Endothelial cell of umbilical vein (primary cell): Measurements from ENCODE around the gene CCR5. TPM values are rescaled to one million over a fixed set of nuclear protein-coding genes. Genes with fewer than 3 reads are reported as not detected.
"Not testable (repeated sequence)": the region's sequence is repeated elsewhere in the genome, so short reads cannot be mapped to it uniquely, and the experiment has no call there.

ENCODE experiments used
- BruUV-seq: library from RNA; stranded (reverse); fragments of 400-500 nt; replicated peaks from 2 replicates; lab custom pipeline; 2021; lab: Mats Ljungman, UMichigan
- CTCF ChIA-PET: fragments of 300-600, 350-600 bp; sonication (Branson Sonifier 250); formaldehyde crosslinking; loops from one replicate; lab custom pipeline; 2021; ENCODE audit warnings: antibody characterized with exemption, inconsistent platforms; lab: Charles Lee
- POLR2A ChIA-PET: fragments of 300-600, 350-600 bp; sonication (Branson Sonifier 250); formaldehyde crosslinking; loops from one replicate; lab custom pipeline; 2021; ENCODE audit warnings: antibody characterized with exemption, inconsistent platforms; lab: Charles Lee
- DNase-seq: peaks from one replicate; pipeline ENCODE4 v3.0.0-alpha.2; 2011; ENCODE audit warnings: low read depth, low spot score
- FAIRE-seq: peaks from 2 replicates; lab custom pipeline; 2011; peaks lifted over from hg19 to GRCh38; lab: Jason Lieb, UNC
- H2AFZ ChIP-seq: 2 replicates; pipeline ENCODE4 v1.6.0; 2012; ENCODE audit warnings: low read depth, low read length, control low read depth, inconsistent platforms
- H3K27ac ChIP-seq: 2 replicates; pipeline ENCODE4 v1.5.1; 2011; ENCODE audit warnings: low read depth, mild to moderate bottlenecking, control low read depth, low read length, moderate library complexity; ENCODE audit not compliant: insufficient read depth
- H3K27me3 ChIP-seq, 2 experiments: 2 replicates each; pipeline versions ENCODE4 v1.6.0 to v1.6.1; 2011; ENCODE audit warnings: low read length in 2 of 2, mixed read lengths in 1 of 2; ENCODE audit not compliant: control insufficient read depth in 2 of 2, insufficient read depth in 2 of 2
- H3K36me3 ChIP-seq, 2 experiments: 2 replicates in 1 of 2; 3 replicates in 1 of 2; pipeline ENCODE4 v1.5.1; 2011; ENCODE audit warnings: low read length in 2 of 2, mild to moderate bottlenecking in 1 of 2, moderate library complexity in 1 of 2; ENCODE audit not compliant: control insufficient read depth in 2 of 2, insufficient read depth in 2 of 2; ENCODE audit errors: extremely low read depth in 1 of 2
- H3K4me1 ChIP-seq: 3 replicates; pipeline ENCODE4 v1.5.1; 2011; ENCODE audit warnings: mild to moderate bottlenecking, low read length; ENCODE audit not compliant: control insufficient read depth, insufficient read depth; ENCODE audit errors: extremely low read depth
- H3K4me2 ChIP-seq: 2 replicates; pipeline ENCODE4 v1.6.1; 2011; ENCODE audit warnings: low read length, control low read depth, mixed read lengths; ENCODE audit not compliant: insufficient read depth
- H3K4me3 ChIP-seq, 3 experiments: fragments of 200-600 bp in 1 of 3; sonication (generic), shearing (Covaris generic) in 1 of 3; replicated peaks in 1 of 3; 2 replicates each; pipeline ENCODE4 v1.5.1; 2011 to 2016; ENCODE audit warnings: control low read depth in 3 of 3, low read length in 3 of 3, mild to moderate bottlenecking in 2 of 3, inconsistent platforms in 1 of 3, low read depth in 1 of 3, moderate library complexity in 1 of 3; ENCODE audit not compliant: insufficient read depth in 1 of 3
- H3K79me2 ChIP-seq: 2 replicates; pipeline ENCODE4 v1.6.0; 2012; ENCODE audit warnings: low read length, inconsistent platforms; ENCODE audit not compliant: control insufficient read depth, insufficient read depth
- H3K9ac ChIP-seq: replicated peaks from 2 replicates; pipeline ENCODE3; 2011; ENCODE audit warnings: low read length, control low read depth; ENCODE audit not compliant: insufficient read depth; ENCODE audit errors: extremely low read depth
- H3K9me1 ChIP-seq: replicated peaks from 3 replicates; pipeline ENCODE4 v1.6.0; 2011; ENCODE audit warnings: mild to moderate bottlenecking, low read length; ENCODE audit not compliant: control insufficient read depth, insufficient read depth; ENCODE audit errors: extremely low read depth
- H3K9me3 ChIP-seq: replicated peaks from 2 replicates; pipeline ENCODE4 v1.5.1; 2012; ENCODE audit warnings: low read length, inconsistent platforms; ENCODE audit not compliant: control insufficient read depth, insufficient read depth
- H4K20me1 ChIP-seq: replicated peaks from 2 replicates; pipeline ENCODE3; 2011; ENCODE audit warnings: mild to moderate bottlenecking, low read length; ENCODE audit not compliant: control insufficient read depth, insufficient read depth; ENCODE audit errors: extremely low read depth
- EZH2 ChIP-seq: IDR thresholded peaks from 2 replicates; pipeline ENCODE4 v1.6.1; 2012; ENCODE audit warnings: borderline replicate concordance, low read depth, mild to moderate bottlenecking, moderate library complexity, low read length, inconsistent platforms; ENCODE audit not compliant: severe bottlenecking
- FOS ChIP-seq: IDR thresholded peaks from 2 replicates; pipeline ENCODE4 v1.6.1; 2011; ENCODE audit warnings: mild to moderate bottlenecking, low read length, moderate library complexity, borderline replicate concordance; ENCODE audit not compliant: insufficient read depth
- GATA2 ChIP-seq: IDR thresholded peaks from 2 replicates; pipeline ENCODE4 v1.7.0; 2011; ENCODE audit warnings: low read depth, mild to moderate bottlenecking, moderate library complexity, mixed read lengths, low read length; ENCODE audit not compliant: insufficient read length, insufficient read depth
- JUN ChIP-seq: IDR thresholded peaks from 2 replicates; pipeline ENCODE4 v1.6.1; 2011; ENCODE audit warnings: borderline replicate concordance, low read depth; ENCODE audit not compliant: insufficient read length, insufficient read depth
- MYC ChIP-seq: IDR thresholded peaks from one replicate; pipeline ENCODE4 v1.6.1; 2011; ENCODE audit warnings: mild to moderate bottlenecking, low read depth, low read length
- POLR2A ChIP-seq: IDR thresholded peaks from 2 replicates; pipeline ENCODE4 v1.6.1; 2012; ENCODE audit warnings: low read depth, mild to moderate bottlenecking, control low read depth, low read length
- POLR2AphosphoS5 ChIP-seq: IDR thresholded peaks from 2 replicates; pipeline ENCODE4 v1.6.1; 2012; ENCODE audit warnings: low read depth, mild to moderate bottlenecking, control low read depth, low read length, moderate library complexity; ENCODE audit not compliant: insufficient read depth
- dilution Hi-C: fragments of 300-500 bp; cut with MboI; formaldehyde crosslinking; loops from one replicate; pipeline ENCODE4 v1.15.0; 2019; ENCODE audit warnings: low sequenced_read_pairs; ENCODE audit not compliant: extremely low pct_ligation_motif_present
- intact Hi-C: fragments of 100-400 bp; cut with micrococcal nuclease; formaldehyde crosslinking; loops from one replicate; pipeline ENCODE4 v1.10.0; 2022
- polyA plus RNA-seq, 4 experiments: library from polyadenylated mRNA; depleted of rRNA in 3 of 4; stranded (reverse) in 3 of 4; unstranded in 1 of 4; fragments of >200 nt; gene quantifications; 2 replicates each; pipeline versions ENCODE4 v1.2.1 to v1.2.3, GENCODE V29; 2011 to 2012; ENCODE audit warnings: missing spikeins in 1 of 4
- total RNA-seq: library from RNA; stranded (reverse); gene quantifications from 2 replicates; pipeline ENCODE4 v1.2.3, GENCODE V29; 2021
- TF ChIP-seq, protein P1 (sequence below): IDR thresholded peaks from 2 replicates; pipeline ENCODE4 v1.6.1; 2011; ENCODE audit not compliant: insufficient read depth, insufficient read length
- TF ChIP-seq, protein P2 (sequence below), 2 donors: IDR thresholded peaks; 1 replicate in 1 of 2; 2 replicates in 1 of 2; pipeline ENCODE4 v1.5.1; 2011; ENCODE audit warnings: low read length in 2 of 2, mild to moderate bottlenecking in 2 of 2, moderate library complexity in 2 of 2, control low read depth in 1 of 2, inconsistent platforms in 1 of 2, low read depth in 1 of 2; ENCODE audit not compliant: insufficient read depth in 1 of 2; ENCODE audit errors: extremely low read depth in 1 of 2

CCR5 gene
- total and polyA plus RNA-seq, 2 donors (not counting 3 experiments of a cell fraction or from before 2014, with no cell fraction given) = not detected

DNA sequence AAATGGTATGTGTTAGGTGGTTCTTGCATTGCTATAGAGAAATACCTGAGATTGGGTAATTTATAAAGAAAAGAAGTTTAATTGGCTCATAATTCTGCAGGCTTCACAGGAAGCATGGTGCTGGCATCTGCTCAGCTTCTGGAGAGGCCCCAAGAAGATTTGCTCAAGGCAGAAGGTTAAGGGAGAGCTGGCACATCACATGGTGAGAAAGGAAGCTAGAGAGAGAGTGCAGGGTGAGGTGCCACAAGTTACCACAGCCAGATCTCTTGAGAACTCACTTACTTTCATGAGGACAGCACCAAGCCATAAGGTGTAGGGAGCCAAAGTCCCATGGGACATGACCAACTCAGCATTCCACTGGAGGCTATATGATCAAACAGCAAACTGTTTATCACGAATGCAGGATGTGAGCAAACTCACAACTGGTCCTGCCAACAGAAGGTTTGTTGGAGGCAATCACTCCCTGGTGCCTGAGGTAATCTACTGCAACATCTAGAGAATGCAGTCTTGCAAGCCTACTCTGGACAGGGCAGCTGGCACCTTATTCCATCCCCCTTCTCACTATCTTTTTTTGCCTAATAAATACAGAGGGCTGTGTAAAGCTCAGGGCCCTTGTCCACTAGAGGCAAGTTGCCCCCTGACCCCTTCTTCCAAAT lies 45.0 kb upstream of the CCR5 start:
- Histone ChIP-seq H3K36me3 (no peaks in the 10 kb centered on the region), H4K20me1 (no peaks in the 10 kb centered on the region), H3K27me3 (no peaks in the 10 kb centered on the region), H3K9me3 (no peaks in the 10 kb centered on the region), H3K4me2 (no peak overlapping the region), H3K79me2 (no peaks in the 10 kb centered on the region), H3K9me1 (no peaks in the 10 kb centered on the region), H3K4me1 (no peaks in the 10 kb centered on the region), H3K4me3 (no peak overlapping the region), H3K27ac (no peak overlapping the region), H3K9ac (no peak overlapping the region), H2AFZ (no peak overlapping the region)
- FAIRE-seq (no peak), DNase-seq (no peak)
- intact Hi-C loops = no loop called here
- TF ChIP-seq MYC (no peak), POLR2AphosphoS5 (no peak), FOS (no peak), EZH2 (no peak), GATA2 (no peak), POLR2A (no peak), JUN (no peak)
- TF ChIP-seq, protein P1, sequence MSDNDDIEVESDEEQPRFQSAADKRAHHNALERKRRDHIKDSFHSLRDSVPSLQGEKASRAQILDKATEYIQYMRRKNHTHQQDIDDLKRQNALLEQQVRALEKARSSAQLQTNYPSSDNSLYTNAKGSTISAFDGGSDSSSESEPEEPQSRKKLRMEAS = no peak
- TF ChIP-seq, protein P2, sequence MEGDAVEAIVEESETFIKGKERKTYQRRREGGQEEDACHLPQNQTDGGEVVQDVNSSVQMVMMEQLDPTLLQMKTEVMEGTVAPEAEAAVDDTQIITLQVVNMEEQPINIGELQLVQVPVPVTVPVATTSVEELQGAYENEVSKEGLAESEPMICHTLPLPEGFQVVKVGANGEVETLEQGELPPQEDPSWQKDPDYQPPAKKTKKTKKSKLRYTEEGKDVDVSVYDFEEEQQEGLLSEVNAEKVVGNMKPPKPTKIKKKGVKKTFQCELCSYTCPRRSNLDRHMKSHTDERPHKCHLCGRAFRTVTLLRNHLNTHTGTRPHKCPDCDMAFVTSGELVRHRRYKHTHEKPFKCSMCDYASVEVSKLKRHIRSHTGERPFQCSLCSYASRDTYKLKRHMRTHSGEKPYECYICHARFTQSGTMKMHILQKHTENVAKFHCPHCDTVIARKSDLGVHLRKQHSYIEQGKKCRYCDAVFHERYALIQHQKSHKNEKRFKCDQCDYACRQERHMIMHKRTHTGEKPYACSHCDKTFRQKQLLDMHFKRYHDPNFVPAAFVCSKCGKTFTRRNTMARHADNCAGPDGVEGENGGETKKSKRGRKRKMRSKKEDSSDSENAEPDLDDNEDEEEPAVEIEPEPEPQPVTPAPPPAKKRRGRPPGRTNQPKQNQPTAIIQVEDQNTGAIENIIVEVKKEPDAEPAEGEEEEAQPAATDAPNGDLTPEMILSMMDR (IDR thresholded peaks at IDR 0.05; ENCODE audit: extremely low read depth in 1 of 2, insufficient read depth in 1 of 2, low read depth in 1 of 2, low read length in 2 of 2) = no peak
- ChIA-PET POLR2A (no interaction called here), CTCF (no interaction called here)
- BruUV-seq = no TSS peak
- dilution Hi-C loops = no loop called here

DNA sequence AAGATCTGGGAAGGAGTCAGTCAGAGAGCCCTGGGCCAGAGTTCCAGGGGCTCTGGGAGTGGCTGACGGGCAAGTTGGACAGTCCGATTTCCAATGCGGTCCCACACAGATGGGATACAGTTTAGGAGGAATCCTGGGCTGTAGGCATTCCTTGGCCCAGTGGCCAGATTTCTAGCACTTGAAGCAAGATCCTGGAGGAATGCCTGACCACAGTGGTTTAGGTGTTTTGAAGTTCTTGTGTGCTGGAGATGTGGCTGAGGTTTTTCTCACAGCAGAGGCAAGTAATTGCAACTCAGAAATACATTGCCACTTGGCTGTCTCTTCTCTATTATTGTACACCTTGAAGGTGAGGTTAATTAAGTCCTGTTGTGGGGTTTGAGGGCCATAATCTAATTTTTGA lies 40.1 kb upstream of the CCR5 start:
- H3K9ac ChIP-seq, H3K79me2 ChIP-seq, H3K4me2 ChIP-seq, intact Hi-C loops, H3K27ac ChIP-seq, DNase-seq, FAIRE-seq, H3K27me3 ChIP-seq, H4K20me1 ChIP-seq, H3K4me1 ChIP-seq, H3K9me1 ChIP-seq, H2AFZ ChIP-seq, BruUV-seq, dilution Hi-C loops, H3K4me3 ChIP-seq, CTCF ChIA-PET, H3K9me3 ChIP-seq, POLR2A ChIA-PET, H3K36me3 ChIP-seq: not testable (repeated sequence)
